Measurements from ENCODE around the gene ASAP2.

ASAP2 gene

DNA sequence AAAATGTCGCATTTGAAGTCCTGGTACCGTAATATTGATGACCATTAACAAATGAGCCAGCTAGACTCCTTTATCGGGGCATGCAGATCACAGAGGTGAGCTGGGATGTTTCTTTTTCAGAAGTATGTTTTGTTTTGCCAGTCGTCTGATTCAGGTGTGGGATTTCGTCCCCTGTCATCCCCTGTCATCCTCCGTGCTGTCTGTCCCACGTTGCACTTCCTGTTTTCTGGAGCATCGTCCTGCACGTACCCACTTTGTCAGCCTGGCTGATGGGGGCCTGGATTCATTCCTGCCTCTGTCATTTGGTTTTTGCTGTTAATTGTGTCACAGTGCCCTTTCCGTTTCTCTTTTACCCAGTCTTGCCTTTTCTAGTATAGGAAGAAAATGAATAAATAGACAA, 72.8 kb downstream of the ASAP2 start:
- DNase-seq, result no peak

DNA sequence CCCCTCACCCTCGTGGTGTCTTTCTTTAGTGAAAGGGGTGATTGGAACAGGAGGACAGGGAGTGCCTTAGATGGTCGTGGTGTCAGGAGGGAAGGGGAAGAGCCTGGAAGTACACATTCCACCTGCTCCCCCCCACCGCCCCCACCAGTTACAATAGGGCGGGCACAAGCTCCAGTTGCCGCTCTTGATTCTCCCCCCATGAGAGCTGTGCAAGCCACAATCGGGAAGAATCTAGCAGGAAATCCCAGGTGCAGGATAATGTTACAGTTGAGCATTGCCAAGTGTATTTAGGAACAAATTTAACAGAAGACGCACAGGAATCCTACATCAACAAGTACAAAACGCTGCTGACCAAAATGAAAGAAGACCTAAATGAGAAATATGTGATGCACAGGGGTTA, 73.6 kb downstream of the ASAP2 start:
- DNase-seq, result no peak

DNA sequence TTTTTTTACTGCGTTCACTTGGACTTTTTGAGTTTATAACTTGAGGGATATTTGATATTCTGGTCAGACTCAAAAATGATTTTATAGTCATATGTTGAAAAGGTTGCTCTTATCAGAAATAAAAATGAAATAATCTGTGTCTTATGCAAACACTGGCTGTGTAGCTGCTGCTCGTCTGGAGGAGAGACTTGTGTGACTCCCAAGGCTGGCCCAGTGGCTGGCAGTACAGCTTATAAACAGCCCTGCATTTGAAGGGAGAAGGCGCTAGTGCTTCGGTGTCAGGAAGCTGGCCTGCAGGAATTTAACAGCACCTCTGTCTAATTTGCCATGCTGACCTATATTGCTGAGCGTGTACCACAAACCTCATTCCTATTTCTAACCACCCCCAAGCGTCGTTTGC, 74.5 kb downstream of the ASAP2 start:
- DNase-seq, result no peak

DNA sequence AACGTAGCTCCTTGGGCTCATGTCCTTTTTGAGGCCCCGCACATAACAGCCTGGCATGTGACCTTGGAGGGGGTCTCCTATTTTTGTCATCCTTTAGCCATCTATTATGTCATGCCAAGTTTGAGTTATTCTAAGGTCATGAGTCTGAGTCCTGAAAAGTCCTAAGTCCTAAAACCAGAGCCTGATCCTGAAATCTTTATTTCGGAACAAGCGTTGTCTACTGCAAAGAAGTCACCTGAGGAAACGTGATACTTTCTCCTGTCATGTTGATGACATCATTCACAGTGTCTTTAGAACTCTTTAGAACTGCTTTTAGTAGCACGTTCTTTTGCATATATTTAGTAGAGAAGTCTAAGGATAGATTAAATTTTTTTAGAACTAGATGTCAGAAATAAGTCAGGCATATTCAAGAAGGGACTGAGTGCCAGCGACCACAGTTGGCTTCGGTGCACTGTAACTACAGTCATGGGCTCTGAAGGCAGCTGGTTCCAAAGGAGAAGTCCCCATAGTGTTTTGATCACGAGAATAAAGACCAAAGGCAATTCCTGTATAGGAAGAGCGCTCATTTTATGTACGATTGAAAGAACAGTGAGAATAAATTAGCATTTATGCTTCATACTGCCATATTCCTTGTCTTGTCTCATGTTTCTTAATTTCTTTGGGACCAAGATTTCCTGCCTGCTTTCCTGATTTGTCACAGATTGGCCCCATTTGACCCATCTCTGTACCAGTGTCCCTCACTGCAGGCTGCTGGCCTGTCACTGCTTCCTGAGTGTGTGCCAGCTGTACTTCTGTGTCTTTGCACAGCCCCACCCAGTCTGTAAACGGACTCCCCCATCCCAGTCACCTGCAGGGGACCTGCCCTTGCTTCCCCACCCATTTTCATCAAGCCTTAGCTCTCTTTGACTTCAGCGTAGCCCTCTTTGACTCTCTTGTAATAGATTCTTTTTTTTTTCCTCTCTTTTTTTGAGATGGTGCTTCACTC, 75.8 kb downstream of the ASAP2 start:
- DNase-seq, result no peak

DNA sequence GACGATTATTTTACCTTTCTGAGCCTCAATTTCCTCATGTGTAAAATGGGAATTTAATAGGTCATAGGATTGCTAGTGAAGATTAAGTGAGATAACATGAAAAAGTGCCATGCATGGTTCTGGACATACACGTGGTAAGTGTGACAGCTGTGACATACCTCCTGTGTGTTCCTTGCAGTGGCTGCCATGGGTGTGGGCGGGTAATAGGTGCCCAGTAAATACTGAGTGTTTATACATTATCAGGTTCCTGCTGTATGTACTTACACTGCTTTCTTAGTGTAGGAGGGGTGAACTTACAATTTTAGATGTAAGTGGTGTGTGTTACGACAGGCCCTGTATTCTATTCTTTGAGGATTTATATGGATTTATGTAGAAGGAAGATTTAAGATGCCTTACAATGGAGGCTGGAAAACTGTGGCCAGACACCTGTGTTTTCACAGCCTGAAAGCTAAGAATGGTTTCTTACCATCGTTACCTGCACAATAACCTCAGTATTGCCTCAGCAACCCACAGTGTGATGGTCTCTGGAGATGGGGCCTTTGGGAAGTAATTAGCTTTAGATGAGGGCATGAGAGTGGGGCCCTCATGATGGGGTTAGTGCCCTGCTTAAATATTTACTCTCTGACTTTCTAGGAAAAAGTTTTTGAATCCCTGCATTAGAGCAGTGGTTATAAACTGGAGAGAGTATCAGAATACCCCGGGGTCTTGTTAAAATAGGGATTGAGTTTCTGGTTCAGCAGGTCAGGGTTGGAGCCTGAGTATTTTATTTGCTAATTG, 78.1 kb downstream of the ASAP2 start:
- no peak for DNase-seq

DNA sequence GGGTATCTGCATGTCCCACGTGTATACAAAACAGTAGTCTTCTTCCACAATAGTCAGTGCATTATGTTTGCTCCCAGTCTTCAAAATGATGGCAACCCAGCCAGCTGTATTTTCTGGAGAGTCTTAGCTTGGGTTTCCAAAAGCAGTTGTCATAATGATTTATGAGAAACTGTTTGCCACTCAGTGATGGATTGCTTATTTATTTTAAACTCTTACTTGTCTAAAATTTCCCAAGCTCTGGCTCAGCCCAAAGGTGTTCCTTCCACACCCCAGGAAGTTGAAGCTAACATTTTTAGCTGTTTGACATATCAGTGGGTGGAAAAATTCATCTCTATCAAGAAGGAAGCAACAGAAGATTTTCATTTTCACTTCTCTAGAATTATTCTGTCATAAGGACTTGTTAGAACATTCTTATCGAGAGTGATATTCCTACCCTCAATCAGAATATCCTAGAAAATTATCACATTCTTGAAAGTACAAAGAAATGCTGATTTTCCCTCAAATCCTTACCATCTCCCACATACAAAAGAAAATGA, 78.8 kb downstream of the ASAP2 start:
- no peak for DNase-seq

DNA sequence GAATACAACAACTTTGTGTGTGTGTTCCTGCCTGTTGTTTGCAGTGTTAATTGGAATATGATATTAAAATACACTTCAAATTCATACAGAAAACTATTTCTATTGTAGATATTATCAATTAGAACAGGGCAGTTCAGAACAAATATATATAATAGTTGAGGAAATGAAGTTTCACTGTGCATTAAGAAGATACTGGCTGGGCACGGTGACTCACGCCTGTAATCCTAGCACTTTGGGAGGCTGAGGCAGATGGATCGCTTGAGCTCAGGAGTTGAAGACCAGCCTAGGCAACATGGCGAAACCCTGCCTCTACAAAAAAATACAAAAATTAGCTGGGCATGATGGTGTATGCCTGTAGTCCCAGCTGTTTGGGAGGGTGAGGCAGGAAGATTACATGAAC, 79.3 kb downstream of the ASAP2 start:
- no peak for DNase-seq

DNA sequence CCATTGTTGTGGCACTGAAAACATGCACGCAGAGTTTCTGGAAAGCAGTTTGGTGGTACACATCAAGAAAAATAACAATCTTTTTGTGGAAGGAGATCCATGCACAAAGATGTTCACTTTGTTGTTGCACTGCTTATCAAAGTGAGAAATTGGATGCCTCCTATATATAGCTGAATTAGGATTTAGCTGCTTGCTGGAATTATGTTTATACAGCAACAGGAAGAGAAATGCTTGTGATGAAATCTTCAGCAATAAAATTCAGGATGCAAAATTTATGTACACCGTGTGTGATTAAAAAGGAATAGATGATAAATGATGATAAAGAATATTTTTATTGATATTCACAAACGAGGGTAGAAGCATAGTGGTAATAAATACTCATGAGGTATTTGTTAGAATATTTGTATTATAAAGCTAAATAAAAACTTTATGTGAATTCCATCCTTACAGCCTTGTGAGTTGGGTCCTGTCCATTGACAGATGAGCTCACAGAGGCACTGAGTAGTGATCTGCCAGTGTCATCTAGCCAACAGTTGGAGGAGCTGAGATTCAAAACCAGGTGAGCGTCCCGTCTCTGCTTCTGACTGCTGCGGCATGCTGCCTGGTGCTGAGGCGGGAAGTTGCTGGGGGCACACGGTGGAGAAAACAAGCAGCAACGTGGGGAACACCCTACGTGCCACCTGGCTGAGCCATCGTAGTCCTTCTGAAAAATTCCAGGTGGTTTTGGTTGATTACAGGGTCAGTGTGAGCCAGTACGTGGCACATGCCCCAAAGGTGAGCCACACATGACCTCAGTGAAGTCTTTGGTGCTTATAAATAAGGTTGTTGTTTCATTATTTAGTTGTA, 80.2 kb downstream of the ASAP2 start:
- no peak for DNase-seq

DNA sequence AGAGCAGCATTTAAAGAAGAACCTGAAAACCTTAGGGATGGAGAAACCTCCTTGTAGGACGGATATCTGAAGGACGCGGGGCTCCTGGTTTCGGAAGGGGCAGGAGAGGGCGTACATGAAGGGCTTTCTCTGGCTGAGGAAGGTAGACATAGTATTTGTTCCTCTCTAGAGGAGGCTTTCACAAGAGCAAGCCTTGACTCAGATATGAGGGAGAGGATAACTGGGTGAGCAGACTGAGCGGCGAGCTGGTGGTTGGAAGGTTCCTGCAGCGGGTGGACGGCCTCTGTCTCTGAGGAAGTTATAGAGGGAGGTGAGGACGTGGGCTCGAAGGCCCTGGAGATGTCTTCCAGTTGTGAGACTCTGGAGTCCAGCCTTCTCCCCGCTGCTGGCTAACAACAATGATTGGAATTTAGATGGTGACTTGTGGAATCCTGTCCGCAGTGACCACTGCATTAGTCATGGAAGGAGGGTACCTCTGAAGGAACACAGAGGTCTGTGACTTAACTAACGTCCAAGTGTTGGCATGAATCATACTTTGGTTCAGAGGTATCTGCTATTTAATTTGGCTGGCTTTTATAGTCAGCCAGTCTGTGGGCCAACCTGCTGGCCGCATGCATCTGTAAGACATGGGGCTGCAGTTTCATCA, 80.9 kb downstream of the ASAP2 start:
- DNase-seq, result no peak

DNA sequence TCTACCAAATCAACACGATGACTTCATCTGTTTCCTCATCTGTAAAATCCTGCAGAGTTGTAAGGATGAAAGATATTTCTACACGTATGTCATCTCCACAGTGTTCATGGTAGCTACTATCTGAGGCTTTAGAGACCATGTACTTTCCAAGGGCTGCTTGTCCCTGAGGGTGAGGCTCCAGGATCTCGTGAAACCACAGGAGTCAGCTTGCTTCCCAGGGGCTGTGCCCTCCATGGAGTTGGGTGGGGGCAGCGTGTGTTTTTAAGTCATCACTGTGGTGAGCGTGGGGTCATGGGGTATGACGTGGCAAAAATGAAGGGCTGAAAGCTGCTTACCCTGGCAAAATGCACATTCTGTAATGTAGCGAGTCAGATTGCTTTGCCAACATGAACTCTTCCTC, 81.6 kb downstream of the ASAP2 start:
- DNase-seq, result no peak

DNA sequence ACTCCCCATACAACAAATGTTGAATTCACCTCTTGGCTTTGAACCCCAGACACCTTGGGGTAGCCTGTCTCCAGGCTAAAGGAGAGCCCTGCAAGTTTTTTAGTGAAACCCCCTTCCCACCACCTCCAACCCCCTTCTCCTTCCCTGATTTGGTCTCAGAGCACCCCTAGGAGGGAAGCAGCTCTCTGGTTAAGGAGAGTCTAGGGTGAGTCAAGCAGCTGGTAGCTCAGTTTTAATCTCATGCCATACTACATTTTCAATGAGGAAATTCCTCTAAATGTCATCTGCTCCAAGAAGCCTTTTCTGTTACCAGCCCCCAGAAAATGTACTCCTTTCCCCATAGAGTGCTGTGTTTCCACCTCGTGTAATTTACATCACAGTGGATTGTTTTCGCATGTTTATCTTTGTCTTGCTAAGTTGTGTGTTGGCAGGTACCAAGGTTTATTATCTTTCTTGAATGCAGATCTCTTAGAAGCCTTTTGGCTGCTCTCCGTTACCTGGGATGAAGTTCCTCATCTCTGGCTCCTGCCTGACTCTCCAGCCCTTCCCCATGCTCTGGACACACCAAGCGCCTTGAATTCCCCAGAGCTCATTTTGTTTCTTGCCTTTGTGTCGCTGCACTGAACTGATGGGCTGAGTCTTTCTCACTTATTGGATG, 82.2 kb downstream of the ASAP2 start:
- no peak for DNase-seq

DNA sequence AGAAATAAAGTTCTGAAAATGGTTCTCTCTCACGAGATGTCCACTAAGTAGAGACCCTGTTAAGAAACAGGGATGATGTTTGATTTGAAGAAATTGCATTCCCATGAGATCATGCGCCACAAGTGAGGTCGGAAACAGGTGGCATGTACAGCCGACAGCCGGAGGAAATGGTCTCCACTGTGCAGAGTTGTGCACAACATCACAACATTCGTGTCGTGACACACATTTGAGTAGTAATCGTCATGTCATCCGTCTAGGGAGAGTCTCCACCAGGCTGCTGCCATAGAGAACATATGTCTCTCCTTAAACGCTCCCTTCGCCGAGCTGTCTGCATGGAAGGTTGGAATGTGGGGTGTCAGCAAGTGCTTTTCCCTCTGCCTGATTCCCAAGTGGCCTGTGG, 84.7 kb downstream of the ASAP2 start:
- no peak for DNase-seq

DNA sequence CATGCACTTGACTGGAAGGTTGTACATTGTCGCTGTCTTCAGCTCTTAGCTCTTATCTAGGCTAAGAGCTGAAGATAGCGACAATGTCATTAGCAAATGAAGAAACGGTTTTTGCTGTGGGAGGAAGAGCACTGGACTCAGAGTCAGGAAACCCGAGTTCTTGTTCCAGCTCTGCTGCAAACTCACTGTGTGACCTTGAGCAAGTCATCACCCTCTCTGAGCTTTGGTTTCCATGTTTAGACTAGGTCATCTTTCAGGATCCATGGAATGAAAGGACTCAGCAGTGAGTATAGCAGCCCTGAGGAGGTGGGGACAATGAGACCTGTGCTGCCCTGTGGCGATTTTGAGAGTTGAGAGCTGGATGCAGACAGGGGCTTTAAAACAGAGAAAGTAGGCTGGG, 85.3 kb downstream of the ASAP2 start:
- DNase-seq, result no peak

DNA sequence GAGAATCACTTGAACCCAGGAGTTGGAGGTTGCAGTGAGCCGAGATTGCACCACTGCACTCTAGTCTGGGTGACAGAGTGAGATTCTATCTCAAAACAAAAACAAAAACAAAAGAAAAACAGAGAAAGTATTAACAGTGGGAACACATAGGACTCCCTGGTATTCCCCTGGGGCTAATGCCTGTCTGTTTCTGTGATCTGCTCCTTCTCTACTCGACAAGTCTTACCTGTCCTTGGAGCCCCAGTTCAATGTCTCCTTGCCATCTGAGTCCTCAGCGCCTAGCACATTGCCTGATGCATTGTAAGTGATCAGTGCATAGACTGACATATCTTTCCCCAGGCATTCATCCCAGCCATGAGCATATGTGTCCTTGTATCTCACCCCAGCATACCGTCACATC, 85.8 kb downstream of the ASAP2 start:
- no peak for DNase-seq

DNA sequence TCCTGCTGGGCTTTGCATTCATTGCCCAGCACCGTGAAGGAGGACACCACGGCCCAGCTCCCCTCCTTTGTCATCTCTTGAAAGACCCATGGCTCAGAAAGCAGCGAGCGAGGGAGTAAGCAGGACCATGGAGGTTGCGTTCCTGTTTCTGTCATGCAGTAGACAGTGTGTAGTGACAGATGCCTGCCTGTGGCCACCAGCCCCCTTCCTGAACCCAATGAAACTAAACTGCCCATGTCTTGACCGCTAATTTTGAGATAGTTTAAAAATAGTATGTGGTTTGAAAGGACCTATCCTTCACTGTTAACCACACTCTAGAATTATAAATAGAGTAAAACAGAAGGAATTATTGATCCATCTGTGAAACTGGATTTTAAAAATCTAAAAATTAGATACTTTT, 88.2 kb downstream of the ASAP2 start:
- DNase-seq, result no peak

DNA sequence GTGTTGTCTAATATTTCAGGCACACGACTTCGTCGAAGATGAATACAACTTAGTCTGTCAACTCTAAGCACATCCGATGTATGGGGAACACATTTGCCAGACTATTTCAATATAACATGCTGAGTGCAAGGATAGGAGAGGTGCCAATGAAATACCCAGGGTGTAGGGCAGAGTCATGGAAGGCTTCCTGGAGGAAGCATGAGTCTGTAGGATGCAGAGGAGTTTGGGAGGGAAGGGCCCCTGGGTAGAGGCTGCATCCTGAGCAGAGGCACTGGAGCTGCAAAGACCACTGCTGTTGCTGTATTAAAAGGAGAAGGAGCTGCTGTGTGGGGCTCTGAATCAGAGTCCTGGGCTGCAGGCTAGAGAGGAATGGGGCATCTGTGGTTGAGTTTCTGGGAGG, 89.9 kb downstream of the ASAP2 start:
- DNase-seq, result no peak

DNA sequence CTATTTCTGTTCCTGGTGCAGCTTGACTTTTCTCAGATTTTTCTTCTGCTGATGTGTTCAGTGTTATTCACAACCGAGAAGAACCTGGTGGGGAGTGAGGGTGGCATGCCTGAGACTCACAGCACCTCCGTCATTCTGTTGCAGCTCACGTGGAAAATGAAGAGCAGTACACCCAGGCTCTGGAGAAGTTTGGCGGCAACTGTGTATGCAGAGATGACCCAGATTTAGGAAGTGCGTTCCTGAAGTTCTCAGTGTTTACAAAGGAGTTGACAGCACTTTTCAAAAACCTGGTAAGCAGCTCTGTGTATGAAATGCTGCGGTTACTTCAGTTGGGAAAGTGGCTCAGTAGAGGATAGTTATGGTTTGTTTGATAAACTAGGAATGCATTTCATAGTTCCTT, 90.5 kb downstream of the ASAP2 start:
- DNase-seq, result no peak

DNA sequence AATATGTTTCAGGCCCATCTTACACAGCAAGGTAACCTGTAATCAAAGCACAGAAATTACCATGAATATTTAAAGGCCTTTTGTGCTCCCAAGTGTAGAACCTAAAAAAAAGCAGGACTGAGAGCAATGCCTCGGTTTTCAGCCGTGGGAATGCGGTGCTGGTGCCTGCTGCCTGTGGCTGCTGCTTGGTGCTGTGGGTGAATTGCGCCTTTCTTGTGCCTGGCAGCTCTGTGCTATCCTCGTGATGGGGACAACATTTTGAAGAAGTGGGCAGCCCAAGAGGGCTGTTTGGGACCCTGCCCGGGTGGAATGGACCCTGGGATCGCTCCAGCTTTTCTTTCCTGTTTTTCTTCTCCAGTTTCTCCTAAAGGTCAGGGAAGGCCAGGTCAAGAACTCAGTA, 91.2 kb downstream of the ASAP2 start:
- DNase-seq, result no peak

DNA sequence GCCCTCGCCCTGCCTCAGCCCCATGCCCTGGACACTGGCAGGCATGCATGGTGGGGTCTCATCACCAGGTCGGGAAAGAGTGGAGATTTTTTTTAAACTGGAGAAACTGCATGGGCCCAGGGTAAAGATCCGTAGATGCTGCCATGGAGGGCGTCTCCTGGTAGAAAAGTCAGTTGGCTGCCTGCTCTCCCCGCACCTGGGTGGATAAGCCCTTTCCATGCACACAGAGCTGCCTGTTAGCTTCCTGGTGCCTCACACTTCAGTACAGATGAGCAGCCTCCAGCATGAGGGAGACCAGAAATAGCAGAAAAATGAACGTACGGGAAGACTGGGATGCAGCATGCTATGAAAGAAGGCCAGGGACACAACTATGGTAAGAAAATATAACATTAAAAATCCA, 92.0 kb downstream of the ASAP2 start:
- no peak for DNase-seq

DNA sequence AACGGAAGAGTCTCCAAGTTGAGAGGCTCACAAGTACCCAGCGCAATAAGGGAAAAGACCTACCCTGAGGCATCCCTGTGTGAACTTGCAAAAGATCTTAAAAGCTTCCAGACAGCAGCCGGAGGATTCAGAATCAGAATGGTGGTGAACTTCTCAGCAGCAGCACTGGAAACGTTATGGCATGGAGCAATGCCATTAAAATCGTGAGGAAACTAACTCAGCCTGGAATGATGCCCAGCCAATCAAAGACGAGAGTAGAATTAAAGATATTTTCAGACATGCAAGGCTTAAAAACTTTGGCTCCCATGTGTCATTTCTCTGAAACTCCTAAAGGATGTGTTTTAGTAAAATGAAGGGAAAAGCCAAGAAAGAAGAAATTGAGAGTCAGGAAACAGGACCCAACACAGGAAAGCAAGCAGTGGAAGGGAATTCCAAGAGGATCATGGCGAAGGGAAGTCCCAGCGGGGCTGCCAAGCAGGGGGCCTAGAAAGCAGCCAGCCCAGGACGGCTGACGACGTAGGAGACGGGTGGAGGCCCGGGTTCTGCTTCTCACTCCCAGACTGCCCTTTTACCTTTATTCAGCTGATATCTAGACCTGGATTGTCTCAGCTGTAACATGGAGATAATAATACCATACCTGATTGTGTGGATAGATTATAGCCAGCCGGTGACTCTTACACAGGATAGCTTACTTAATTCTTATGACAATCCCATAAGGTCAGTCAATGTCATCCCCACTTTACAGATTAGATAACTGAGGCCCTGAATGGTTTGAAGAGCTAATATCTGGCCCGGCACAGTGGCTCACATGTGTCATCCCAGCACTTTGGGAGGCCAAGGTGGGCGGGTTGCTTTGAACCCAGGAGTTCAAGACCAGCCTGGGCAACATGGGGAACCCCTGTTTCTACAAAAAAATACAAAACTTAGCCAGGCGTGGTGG, 92.8 kb downstream of the ASAP2 start:
- no peak for DNase-seq

DNA sequence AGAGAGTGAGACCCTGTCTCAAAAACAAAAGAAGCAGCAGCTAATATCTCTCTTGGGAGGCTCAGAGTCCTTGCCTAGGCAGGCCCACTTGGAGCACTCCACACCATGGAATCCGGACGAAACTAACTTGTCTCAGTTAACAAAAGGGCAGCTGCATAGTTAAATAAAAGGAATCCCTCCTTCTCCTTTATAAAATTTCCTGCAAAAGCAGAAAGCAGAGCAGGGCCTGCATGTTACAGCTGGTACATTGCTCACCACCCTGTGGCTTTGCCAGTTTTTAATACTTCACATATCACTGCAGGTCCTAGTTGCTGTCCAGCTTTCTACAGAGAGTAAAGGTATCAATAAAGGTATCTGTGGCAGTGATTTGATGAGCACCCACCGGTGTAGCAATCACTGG, 93.6 kb downstream of the ASAP2 start:
- DNase-seq, result no peak

Data from AML-193 (cell line).